HCEC 1CT (cell line): ENCODE results near the gene PLCB4.
"Not testable (repeated sequence)": the region's sequence is repeated elsewhere in the genome, so short reads cannot be mapped to it uniquely, and the experiment has no call there.

Experiments
- DNase-seq: peaks from one replicate; pipeline ENCODE4 v3.0.0-alpha.2; 2017

The PLCB4 gene

GRCh38 chr20:9145142-9145541, 76.3 kb downstream of the PLCB4 start:
- DNase-seq, result peak; percentile 6

GRCh38 chr20:9146649-9147048, 77.8 kb downstream of the PLCB4 start:
- no peak for DNase-seq

- DNase-seq, result peak; percentile 69
Measured at GRCh38 chr20:9147547-9148024, 78.7 kb downstream of the PLCB4 start.

GRCh38 chr20:9148291-9148690, 79.4 kb downstream of the PLCB4 start:
- DNase-seq, result no peak

GRCh38 chr20:9149087-9149486, 80.2 kb downstream of the PLCB4 start:
- DNase-seq, result no peak

GRCh38 chr20:9149796-9150195, 80.9 kb downstream of the PLCB4 start:
- DNase-seq, result no peak

- no peak for DNase-seq
Measured at GRCh38 chr20:9150679-9151078, 81.8 kb downstream of the PLCB4 start.

GRCh38 chr20:9152139-9152538, 83.3 kb downstream of the PLCB4 start:
- DNase-seq, result not testable (repeated sequence)

GRCh38 chr20:9154464-9155024, 85.7 kb downstream of the PLCB4 start:
- DNase-seq, result no peak

- DNase-seq, result no peak
Measured at GRCh38 chr20:9156529-9157280, 87.8 kb downstream of the PLCB4 start.

- DNase-seq, result no peak
Measured at GRCh38 chr20:9160331-9160730, 91.4 kb downstream of the PLCB4 start.

- DNase-seq, result no peak
Measured at GRCh38 chr20:9160757-9161156, 91.9 kb downstream of the PLCB4 start.

- no peak for DNase-seq
Measured at GRCh38 chr20:9161311-9161710, 92.4 kb downstream of the PLCB4 start.

- no peak for DNase-seq
Measured at GRCh38 chr20:9163251-9163650, 94.4 kb downstream of the PLCB4 start.

GRCh38 chr20:9163995-9164394, 95.1 kb downstream of the PLCB4 start:
- DNase-seq, result no peak

- no peak for DNase-seq
Measured at GRCh38 chr20:9165261-9165660, 96.4 kb downstream of the PLCB4 start.

GRCh38 chr20:9166153-9166780, 97.4 kb downstream of the PLCB4 start:
- no peak for DNase-seq

- DNase-seq, result no peak
Measured at GRCh38 chr20:9169409-9169808, 100.5 kb downstream of the PLCB4 start.

- DNase-seq, result no peak
Measured at GRCh38 chr20:9172851-9173250, 104.0 kb downstream of the PLCB4 start.

GRCh38 chr20:9177278-9177677, 108.4 kb downstream of the PLCB4 start:
- DNase-seq, result no peak

- DNase-seq, result peak; percentile 56
Measured at GRCh38 chr20:9179193-9179802, 110.4 kb downstream of the PLCB4 start.

GRCh38 chr20:9179867-9180266, 111.0 kb downstream of the PLCB4 start:
- DNase-seq, result no peak

- DNase-seq, result no peak
Measured at GRCh38 chr20:9180481-9181257, 111.8 kb downstream of the PLCB4 start.
